GM23248 (cell line): ENCODE results near the gene GPR55.

ENCODE experiments used
- EZH2 ChIP-seq: fragments of 200-600 bp; sonication (generic); IDR thresholded peaks from 2 replicates; pipeline ENCODE4 v1.6.1; 2018; ENCODE audit warnings: antibody characterized with exemption, mild to moderate bottlenecking; ENCODE audit not compliant: insufficient read depth, poor library complexity, severe bottlenecking
- EZH2phosphoT487 ChIP-seq: fragments of 200-600 bp; sonication (generic); IDR thresholded peaks from 2 replicates; pipeline ENCODE4 v1.6.1; 2018; ENCODE audit warnings: antibody characterized with exemption, moderate library complexity, mild to moderate bottlenecking, low read depth; ENCODE audit not compliant: insufficient read depth

DNA sequence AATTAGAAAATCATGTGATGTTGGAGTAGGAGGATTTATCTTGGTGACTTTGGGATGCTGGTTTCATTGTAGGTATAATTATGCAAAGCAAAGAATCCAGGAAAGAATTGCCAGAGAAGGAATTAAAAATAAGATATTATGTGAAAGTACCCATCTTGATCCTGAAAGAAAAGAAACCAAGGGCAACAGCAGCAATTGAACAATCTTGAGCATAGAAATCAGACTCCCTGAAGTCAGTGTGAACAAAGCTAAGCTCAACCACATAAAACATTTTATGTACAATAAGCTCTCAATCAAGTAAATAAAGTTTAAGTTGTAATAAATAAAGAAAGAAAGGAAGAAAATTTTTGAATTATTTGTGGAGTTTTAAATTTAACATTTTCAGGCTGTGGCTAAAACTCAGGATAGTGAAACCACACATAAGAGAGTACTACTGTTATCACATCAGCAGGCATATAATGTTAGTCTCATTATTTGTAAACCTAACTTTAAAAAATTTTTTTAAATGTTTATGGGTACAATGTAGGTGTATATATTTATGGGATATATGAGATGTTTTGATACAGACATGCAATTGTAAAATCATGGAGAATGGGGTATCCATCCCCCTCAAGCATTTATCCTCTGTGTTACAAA is 32.8 kb upstream of the GPR55 start:
- no peak for TF ChIP-seq EZH2phosphoT487
- no peak for TF ChIP-seq EZH2
